Measurements from ENCODE around the gene GABRG3.

The GABRG3 gene

GRCh38 chr15:27438403-27439375 is 467.7 kb downstream of the GABRG3 start:
- no peak for TF ChIP-seq CTCF (IDR thresholded peaks at IDR 0.05)
- Histone ChIP-seq H3K27ac (no peak overlapping the region), H3K36me3 (no peaks in the 10 kb centered on the region), H3K9me3 (no peaks in the 10 kb centered on the region), H3K4me1 (ENCODE audit: control insufficient read depth in 1 of 2, insufficient read depth in 1 of 2, low read depth in 1 of 2, low read length in 1 of 2) (no peaks in the 10 kb centered on the region), H3K4me3 (ENCODE audit: low read depth in 1 of 2, low read length in 1 of 2) (no peak overlapping the region), H3K27me3 (no peaks in the 10 kb centered on the region)

GRCh38 chr15:27441120-27441519 is 470.1 kb downstream of the GABRG3 start:
- Histone ChIP-seq H3K9me3 (no peaks in the 10 kb centered on the region), H3K4me1 (ENCODE audit: control insufficient read depth in 1 of 2, insufficient read depth in 1 of 2, low read depth in 1 of 2, low read length in 1 of 2) (no peaks in the 10 kb centered on the region)
- TF ChIP-seq CTCF (IDR thresholded peaks at IDR 0.05) = no peak

GRCh38 chr15:27448234-27448633 is 477.3 kb downstream of the GABRG3 start:
- Histone ChIP-seq H3K4me1 (ENCODE audit: control insufficient read depth in 1 of 2, insufficient read depth in 1 of 2, low read depth in 1 of 2, low read length in 1 of 2) (no peaks in the 10 kb centered on the region), H3K36me3 (no peaks in the 10 kb centered on the region), H3K27ac (no peak overlapping the region), H3K9me3 (no peaks in the 10 kb centered on the region), H3K4me3 (ENCODE audit: low read depth in 1 of 2, low read length in 1 of 2) (no peak overlapping the region), H3K27me3 (no peaks in the 10 kb centered on the region)
- TF ChIP-seq CTCF (IDR thresholded peaks at IDR 0.05) = no peak

More at GRCh38 chr15:27441120-27441519, 470.1 kb downstream of the GABRG3 start:
- Histone ChIP-seq H3K27me3 (no peaks in the 10 kb centered on the region), H3K27ac (no peak overlapping the region), H3K4me3 (ENCODE audit: low read depth in 1 of 2, low read length in 1 of 2) (no peak overlapping the region), H3K36me3 (no peaks in the 10 kb centered on the region)

- Histone ChIP-seq H3K27me3 (no peaks in the 10 kb centered on the region), H3K9me3 (no peaks in the 10 kb centered on the region), H3K4me1 (ENCODE audit: control insufficient read depth in 1 of 2, insufficient read depth in 1 of 2, low read depth in 1 of 2, low read length in 1 of 2) (no peaks in the 10 kb centered on the region), H3K36me3 (no peaks in the 10 kb centered on the region), H3K4me3 (ENCODE audit: low read depth in 1 of 2, low read length in 1 of 2) (no peak overlapping the region), H3K27ac (no peak overlapping the region)
- no peak for TF ChIP-seq CTCF (IDR thresholded peaks at IDR 0.05)
Measured at GRCh38 chr15:27448986-27449385, 478.0 kb downstream of the GABRG3 start.

GRCh38 chr15:27449941-27450340 is 479.0 kb downstream of the GABRG3 start:
- no peak for TF ChIP-seq CTCF (IDR thresholded peaks at IDR 0.05)
- Histone ChIP-seq H3K27ac (no peak overlapping the region), H3K4me3 (ENCODE audit: low read depth in 1 of 2, low read length in 1 of 2) (no peak overlapping the region), H3K9me3 (no peaks in the 10 kb centered on the region), H3K27me3 (no peaks in the 10 kb centered on the region), H3K36me3 (no peaks in the 10 kb centered on the region), H3K4me1 (ENCODE audit: control insufficient read depth in 1 of 2, insufficient read depth in 1 of 2, low read depth in 1 of 2, low read length in 1 of 2) (no peaks in the 10 kb centered on the region)
